DLD1 (cell line): ENCODE results near the gene ECHDC3.

Experiments
- in situ Hi-C: cut with HindIII; loops from 2 replicates; pipeline ENCODE4 v1.10.0; 2017; ENCODE audit warnings: low sequenced_read_pairs

The ECHDC3 gene

GRCh38 chr10:11805792-11806191 is 63.6 kb downstream of the ECHDC3 start:
- in situ Hi-C loops: no loop called here

DNA sequence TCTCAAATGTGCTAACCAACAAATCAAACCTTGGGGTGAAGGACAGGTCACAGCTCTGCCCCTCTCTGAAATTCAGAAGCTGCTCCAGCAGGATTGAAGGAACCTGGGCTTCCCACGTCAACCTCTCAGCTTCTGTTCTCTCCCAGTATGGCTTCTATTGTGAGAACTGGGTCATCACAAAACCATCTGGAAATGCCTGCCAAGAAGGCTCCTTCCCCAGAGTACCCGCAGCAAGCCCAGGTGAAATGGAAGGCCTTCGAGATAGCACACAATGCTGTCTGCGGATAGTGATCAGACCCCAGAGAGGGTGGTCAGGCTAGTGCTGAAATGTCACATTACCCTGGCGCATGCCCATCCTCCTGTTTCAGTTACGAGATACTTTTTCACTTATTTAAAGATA is 64.5 kb downstream of the ECHDC3 start:
- in situ Hi-C loops: no loop called here

DNA sequence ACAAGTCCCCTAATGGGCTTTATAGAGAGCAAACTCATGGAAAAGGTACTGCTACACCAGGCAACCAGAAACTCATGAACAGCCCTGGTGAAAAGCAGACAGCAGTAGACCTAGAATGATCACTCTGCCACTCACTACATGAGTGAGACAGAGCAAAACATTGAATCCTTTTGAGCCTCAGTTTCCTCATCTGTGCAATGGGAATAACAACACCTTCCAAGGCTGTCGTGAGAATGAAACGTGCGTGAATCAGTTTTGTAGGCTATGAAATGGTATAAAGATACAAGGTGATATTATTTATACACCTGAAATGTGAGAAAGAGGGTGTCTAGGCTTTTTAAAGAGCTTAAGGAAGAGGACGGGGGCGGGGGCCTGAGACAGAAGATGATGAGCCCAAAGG is 66.6 kb downstream of the ECHDC3 start:
- in situ Hi-C loops: no loop called here

DNA sequence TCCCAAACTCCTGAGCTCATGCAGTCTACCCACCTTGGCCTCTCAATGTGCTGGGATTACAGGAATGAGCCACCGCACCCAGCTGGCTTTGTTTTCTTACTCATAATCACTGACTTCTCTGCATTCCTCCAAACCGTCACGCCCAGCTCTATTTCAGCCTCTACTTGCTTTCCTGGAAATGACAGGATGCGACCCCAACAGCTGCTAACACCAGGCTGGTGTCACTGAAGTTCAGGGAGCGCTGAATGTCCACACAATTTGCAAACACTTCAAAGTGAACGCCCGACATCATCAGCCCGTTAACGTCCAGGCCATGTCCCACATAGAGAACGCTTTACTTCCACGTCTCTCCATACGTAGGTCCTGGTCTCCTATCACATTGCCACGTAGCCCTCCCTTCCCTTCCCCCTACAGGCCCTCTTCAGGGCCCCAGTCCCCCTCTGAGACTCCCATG is 68.2 kb downstream of the ECHDC3 start:
- in situ Hi-C loops: no loop called here

DNA sequence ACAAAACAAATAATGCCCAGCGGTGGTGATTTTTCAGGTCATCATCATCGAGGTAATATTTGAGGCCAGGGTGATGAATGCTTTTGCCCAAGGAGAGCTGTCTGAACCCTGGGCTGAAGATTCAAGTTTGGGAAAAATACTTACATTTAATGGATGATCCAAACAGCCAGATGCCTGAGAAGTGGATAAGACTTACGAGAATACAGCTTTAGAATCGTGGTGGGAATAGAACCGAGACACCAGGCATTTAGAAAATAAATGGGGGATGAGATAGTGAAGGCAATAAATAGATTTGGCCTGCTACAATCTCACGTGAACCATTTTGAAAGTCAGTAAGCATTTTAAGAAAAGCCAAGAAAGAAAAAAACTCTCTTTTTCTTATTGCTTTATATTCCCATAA is 68.8 kb downstream of the ECHDC3 start:
- in situ Hi-C loops: no loop called here

DNA sequence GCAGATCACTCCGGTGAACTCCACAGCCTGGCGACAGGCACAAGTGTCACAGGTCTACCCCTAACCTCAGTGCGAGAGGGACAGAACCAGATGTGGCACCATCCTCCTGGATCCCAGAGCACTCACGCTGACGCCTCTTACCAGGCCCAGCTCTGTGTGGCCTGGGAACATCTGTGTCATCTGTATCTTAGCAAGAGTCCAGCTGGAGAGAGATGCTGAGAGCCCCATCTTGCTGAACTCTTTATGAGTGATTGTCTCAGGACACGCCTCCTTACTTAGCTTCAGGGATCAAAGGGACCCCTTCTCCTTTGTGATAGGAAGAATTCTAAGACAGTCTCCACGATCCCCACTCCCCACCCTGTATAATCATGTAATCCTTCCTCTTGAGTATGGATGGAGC is 71.0 kb downstream of the ECHDC3 start:
- in situ Hi-C loops: no loop called here
